Measurements from ENCODE around the gene CA6. TPM values are rescaled to one million over a fixed set of nuclear protein-coding genes. Genes with fewer than 3 reads are reported as not detected.

The CA6 gene
- total RNA-seq, 1 donor from 2014 or later, result not detected

GRCh38 chr1:8943498-8944405, 1.9 kb upstream of the CA6 start:
- no peak overlapping the region for H3K4me3 ChIP-seq
- peaks cover 5% of the 10 kb centered on the region for H3K9me3 ChIP-seq (replicated peaks)
- H3K4me1 ChIP-seq, result peaks cover 5% of the 10 kb centered on the region
- H3K27me3 ChIP-seq (ENCODE audit: low read depth), result no peaks in the 10 kb centered on the region
- H3K36me3 ChIP-seq, result no peaks in the 10 kb centered on the region
- intact Hi-C loops (cut with micrococcal nuclease), result no loop called here
- no peak for DNase-seq
- no peak overlapping the region for H3K27ac ChIP-seq (replicated peaks)
- no peak for TF ChIP-seq CTCF (IDR thresholded peaks at IDR 0.05; ENCODE audit: borderline replicate concordance)

- no peak for TF ChIP-seq CTCF (IDR thresholded peaks at IDR 0.05; ENCODE audit: borderline replicate concordance)
- no peak for DNase-seq
- Histone ChIP-seq H3K36me3 (no peaks in the 10 kb centered on the region), H3K9me3 (replicated peaks) (no peaks in the 10 kb centered on the region), H3K4me3 (no peak overlapping the region), H3K27ac (replicated peaks) (no peak overlapping the region), H3K4me1 (peaks cover 5% of the 10 kb centered on the region), H3K27me3 (ENCODE audit: low read depth) (no peaks in the 10 kb centered on the region)
- intact Hi-C loops (cut with micrococcal nuclease), result no loop called here
These were observed 1.5 kb downstream of the CA6 start for GRCh38 chr1:8947127-8947691.

GRCh38 chr1:8950309-8950708, 4.6 kb downstream of the CA6 start:
- Histone ChIP-seq H3K9me3 (replicated peaks) (no peaks in the 10 kb centered on the region), H3K4me3 (no peak overlapping the region), H3K27me3 (ENCODE audit: low read depth) (no peaks in the 10 kb centered on the region), H3K4me1 (peaks cover 5% of the 10 kb centered on the region), H3K27ac (replicated peaks) (no peak overlapping the region), H3K36me3 (no peaks in the 10 kb centered on the region)
- no peak for DNase-seq
- no peak for TF ChIP-seq CTCF (IDR thresholded peaks at IDR 0.05; ENCODE audit: borderline replicate concordance)
- intact Hi-C loops (cut with micrococcal nuclease), result no loop called here

GRCh38 chr1:8951231-8951630, 5.6 kb downstream of the CA6 start:
- no peak overlapping the region for H3K4me3 ChIP-seq
- H3K9me3 ChIP-seq (replicated peaks), result no peaks in the 10 kb centered on the region
- TF ChIP-seq CTCF (IDR thresholded peaks at IDR 0.05; ENCODE audit: borderline replicate concordance), result no peak
- H3K4me1 ChIP-seq, result peaks cover 5% of the 10 kb centered on the region
- intact Hi-C loops (cut with micrococcal nuclease), result no loop called here
- no peak for DNase-seq
- no peaks in the 10 kb centered on the region for H3K36me3 ChIP-seq
- H3K27me3 ChIP-seq (ENCODE audit: low read depth), result no peaks in the 10 kb centered on the region
- H3K27ac ChIP-seq (replicated peaks), result no peak overlapping the region

DNA sequence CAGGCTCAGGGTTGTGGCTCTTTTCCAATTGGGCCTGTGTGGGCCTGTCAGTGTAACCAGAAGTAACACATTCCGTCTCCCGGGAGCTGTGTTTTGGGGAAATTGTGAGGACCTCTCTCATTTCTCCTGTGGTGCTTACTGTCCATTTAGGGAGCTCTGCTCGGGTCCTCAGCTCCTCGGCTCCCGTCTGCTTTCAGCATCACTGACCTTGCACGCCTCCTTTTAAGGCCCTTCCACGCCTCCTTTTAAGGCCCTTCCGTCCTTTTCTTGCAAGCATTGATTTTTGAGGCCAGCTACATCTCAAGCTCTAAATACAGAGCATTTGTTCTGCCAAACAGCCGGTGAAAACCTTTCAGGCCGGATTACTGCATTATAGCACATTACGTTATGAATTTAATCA, 9.7 kb downstream of the CA6 start:
- Histone ChIP-seq H3K36me3 (no peaks in the 10 kb centered on the region), H3K4me1 (no peaks in the 10 kb centered on the region), H3K27ac (replicated peaks) (no peak overlapping the region), H3K27me3 (ENCODE audit: low read depth) (peaks cover 6% of the 10 kb centered on the region), H3K9me3 (replicated peaks) (no peaks in the 10 kb centered on the region), H3K4me3 (no peak overlapping the region)
- no peak for TF ChIP-seq CTCF (IDR thresholded peaks at IDR 0.05; ENCODE audit: borderline replicate concordance)
- intact Hi-C loops (cut with micrococcal nuclease), result no loop called here
- DNase-seq, result no peak

All from left ventricle myocardium inferior (tissue), 1 donor.